HG02642 (cell line): ENCODE results near the gene INPP5J.

Experiments used
- ATAC-seq: cut with Tn5 transposase; IDR thresholded peaks from one replicate; pipeline ENCODE4 v1.9.1; 2021; ENCODE audit warnings: mild to moderate bottlenecking; ENCODE audit not compliant: unreplicated experiment, poor library complexity

INPP5J gene

DNA sequence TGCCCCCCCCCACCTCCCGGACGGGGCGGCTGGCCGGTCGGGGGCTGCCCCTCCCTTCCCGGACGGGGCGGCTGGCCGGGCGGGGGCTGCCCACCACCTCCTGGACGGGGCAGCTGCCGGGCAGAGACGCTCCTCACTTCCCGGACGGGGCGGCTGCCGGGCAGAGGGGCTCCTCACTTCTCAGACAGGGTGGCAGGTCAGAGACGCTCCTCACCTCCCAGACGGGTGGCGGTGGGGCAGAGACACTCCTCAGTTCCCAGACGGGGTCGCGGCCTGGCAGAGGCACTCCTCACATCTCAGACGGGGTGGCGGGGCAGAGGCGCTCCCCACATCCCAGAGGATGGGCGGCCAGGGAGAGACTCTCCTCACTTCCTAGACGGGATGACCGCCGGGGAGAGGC lies 61.2 kb downstream of the INPP5J start:
- ATAC-seq: no peak
